ENCODE results near the gene SNN. TPM values are rescaled to one million over a fixed set of nuclear protein-coding genes. Genes with fewer than 3 reads are reported as not detected.
A peak's percentile ranks its signal among the peaks of the same experiment; 100 is the strongest.

The SNN gene
- total RNA-seq, 1 donor from 2014 or later: 80.6 TPM

- no peaks in the 10 kb centered on the region for H3K36me3 Mint-ChIP-seq (ENCODE audit: insufficient read depth)
- H3K4me1 Mint-ChIP-seq (ENCODE audit: low read depth): peaks cover 13% of the 10 kb centered on the region
- no peak for TF ChIP-seq CTCF (IDR thresholded peaks at IDR 0.05; ENCODE audit: unreplicated experiment)
- no peak overlapping the region for H3K27ac Mint-ChIP-seq
- no peak overlapping the region for H3K4me3 Mint-ChIP-seq (ENCODE audit: low read depth)
- peaks cover 3% of the 10 kb centered on the region for H3K27me3 Mint-ChIP-seq
- no peaks in the 10 kb centered on the region for H3K9me3 Mint-ChIP-seq (ENCODE audit: low read depth)
- no peak for DNase-seq (ENCODE audit: low spot score, unreplicated experiment)
Measured at GRCh38 chr16:11631214-11631613, 37.0 kb upstream of the SNN start.

- H3K4me3 Mint-ChIP-seq (ENCODE audit: low read depth): no peak overlapping the region
- no peaks in the 10 kb centered on the region for H3K9me3 Mint-ChIP-seq (ENCODE audit: low read depth)
- H3K4me1 Mint-ChIP-seq (ENCODE audit: low read depth): peaks cover 17% of the 10 kb centered on the region
- H3K27ac Mint-ChIP-seq: peak overlapping the region; percentile 33
- H3K27me3 Mint-ChIP-seq: peaks cover 3% of the 10 kb centered on the region
- DNase-seq (ENCODE audit: low spot score, unreplicated experiment): no peak
- no peaks in the 10 kb centered on the region for H3K36me3 Mint-ChIP-seq (ENCODE audit: insufficient read depth)
- TF ChIP-seq CTCF (IDR thresholded peaks at IDR 0.05; ENCODE audit: unreplicated experiment): no peak
Measured at GRCh38 chr16:11632455-11632939, 35.8 kb upstream of the SNN start.

- Mint-ChIP-seq H3K27me3 (peaks cover 3% of the 10 kb centered on the region), H3K36me3 (ENCODE audit: insufficient read depth) (no peaks in the 10 kb centered on the region), H3K9me3 (ENCODE audit: low read depth) (no peaks in the 10 kb centered on the region), H3K4me3 (ENCODE audit: low read depth) (no peak overlapping the region), H3K27ac (peak overlapping the region; percentile 33), H3K4me1 (ENCODE audit: low read depth) (peaks cover 17% of the 10 kb centered on the region)
- no peak for TF ChIP-seq CTCF (IDR thresholded peaks at IDR 0.05; ENCODE audit: unreplicated experiment)
- DNase-seq (ENCODE audit: low spot score, unreplicated experiment): no peak
Measured at GRCh38 chr16:11633113-11633512, 35.1 kb upstream of the SNN start.

GRCh38 chr16:11634312-11634711 lies 33.9 kb upstream of the SNN start:
- Mint-ChIP-seq H3K27ac (peak overlapping the region; percentile 5), H3K4me3 (ENCODE audit: low read depth) (no peak overlapping the region), H3K36me3 (ENCODE audit: insufficient read depth) (no peaks in the 10 kb centered on the region), H3K9me3 (ENCODE audit: low read depth) (no peaks in the 10 kb centered on the region), H3K27me3 (peaks cover 3% of the 10 kb centered on the region), H3K4me1 (ENCODE audit: low read depth) (peaks cover 17% of the 10 kb centered on the region)
- no peak for TF ChIP-seq CTCF (IDR thresholded peaks at IDR 0.05; ENCODE audit: unreplicated experiment)
- no peak for DNase-seq (ENCODE audit: low spot score, unreplicated experiment)

- peaks cover 17% of the 10 kb centered on the region for H3K4me1 Mint-ChIP-seq (ENCODE audit: low read depth)
- H3K27me3 Mint-ChIP-seq: peaks cover 3% of the 10 kb centered on the region
- H3K9me3 Mint-ChIP-seq (ENCODE audit: low read depth): no peaks in the 10 kb centered on the region
- H3K4me3 Mint-ChIP-seq (ENCODE audit: low read depth): no peak overlapping the region
- TF ChIP-seq CTCF (IDR thresholded peaks at IDR 0.05; ENCODE audit: unreplicated experiment): no peak
- no peak overlapping the region for H3K27ac Mint-ChIP-seq
- H3K36me3 Mint-ChIP-seq (ENCODE audit: insufficient read depth): no peaks in the 10 kb centered on the region
- DNase-seq (ENCODE audit: low spot score, unreplicated experiment): no peak
Measured at GRCh38 chr16:11635113-11635652, 33.1 kb upstream of the SNN start.
